Stimulated activated CD4-positive, alpha-beta T cell treated with anti-CD3 and anti-CD28 coated beads, Interleukin-1b, Interleukin-23, amount 100 ng/mL, for 24 hours (primary cell): ENCODE results near the gene RPS17.

Source experiments
- DNase-seq, 4 experiments: peaks; one replicate each; pipeline ENCODE4 v3.0.0-alpha.2; 2020; ENCODE audit warnings: low read depth in 4 of 4, low spot score in 1 of 4

RPS17 gene

GRCh38 chr15:82540055-82540983 is at the start of gene RPS17:
Gene RPS17, minus strand, starts transcription at chr15:82540457. Its CDS starts 29 bp downstream, at chr15:82540428.
- DNase-seq = peak; percentile 95 to 98 (median 96)

GRCh38 chr15:82587805-82588204 is 47.5 kb upstream of the RPS17 start:
- DNase-seq = no peak

- no peak for DNase-seq
Measured at GRCh38 chr15:82585072-82585471, 44.8 kb upstream of the RPS17 start.

DNA sequence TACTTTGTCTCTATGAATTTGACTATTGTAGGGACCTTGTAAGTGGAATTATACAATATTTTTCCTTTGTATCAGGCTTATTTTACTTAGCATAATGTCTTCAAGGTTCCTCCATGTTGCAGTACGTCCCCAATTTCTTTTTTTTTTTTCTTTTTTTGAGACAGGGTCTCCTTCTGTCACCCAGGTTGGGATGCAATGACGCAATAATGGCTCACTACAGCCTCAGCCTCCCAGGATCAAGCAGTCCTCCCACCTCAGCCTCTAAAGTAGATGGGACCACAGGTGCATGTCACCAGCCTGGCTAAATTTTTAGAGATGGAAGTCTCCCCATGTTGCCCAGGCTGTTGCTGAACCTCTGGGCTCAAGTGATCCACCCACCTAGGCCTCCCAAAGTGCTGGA is 40.5 kb upstream of the RPS17 start:
- DNase-seq = no peak

GRCh38 chr15:82575335-82575734 is 35.1 kb upstream of the RPS17 start:
- DNase-seq = no peak

GRCh38 chr15:82572986-82573385 is 32.7 kb upstream of the RPS17 start:
- DNase-seq = no peak

DNA sequence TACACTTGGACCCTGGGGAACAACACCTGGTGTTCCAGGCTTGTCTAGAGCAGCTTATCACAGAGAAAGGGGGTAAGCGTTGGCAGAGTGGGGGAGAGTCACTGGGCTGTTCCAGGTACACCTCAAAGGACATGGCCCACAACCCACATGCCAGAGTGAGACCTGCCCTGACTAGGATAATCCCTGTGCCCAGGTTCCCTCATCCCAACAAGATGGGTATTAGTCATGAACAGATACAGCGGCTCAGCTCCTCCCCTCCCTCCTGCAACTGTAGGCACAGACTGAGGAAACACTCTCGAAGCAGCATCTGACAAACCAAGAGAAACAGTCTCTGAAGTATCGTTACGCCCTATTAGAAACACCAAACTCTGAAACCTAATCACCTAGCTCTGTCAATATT is 32.1 kb upstream of the RPS17 start:
- no peak for DNase-seq

GRCh38 chr15:82571722-82572222 is 31.5 kb upstream of the RPS17 start:
- DNase-seq = no peak

DNA sequence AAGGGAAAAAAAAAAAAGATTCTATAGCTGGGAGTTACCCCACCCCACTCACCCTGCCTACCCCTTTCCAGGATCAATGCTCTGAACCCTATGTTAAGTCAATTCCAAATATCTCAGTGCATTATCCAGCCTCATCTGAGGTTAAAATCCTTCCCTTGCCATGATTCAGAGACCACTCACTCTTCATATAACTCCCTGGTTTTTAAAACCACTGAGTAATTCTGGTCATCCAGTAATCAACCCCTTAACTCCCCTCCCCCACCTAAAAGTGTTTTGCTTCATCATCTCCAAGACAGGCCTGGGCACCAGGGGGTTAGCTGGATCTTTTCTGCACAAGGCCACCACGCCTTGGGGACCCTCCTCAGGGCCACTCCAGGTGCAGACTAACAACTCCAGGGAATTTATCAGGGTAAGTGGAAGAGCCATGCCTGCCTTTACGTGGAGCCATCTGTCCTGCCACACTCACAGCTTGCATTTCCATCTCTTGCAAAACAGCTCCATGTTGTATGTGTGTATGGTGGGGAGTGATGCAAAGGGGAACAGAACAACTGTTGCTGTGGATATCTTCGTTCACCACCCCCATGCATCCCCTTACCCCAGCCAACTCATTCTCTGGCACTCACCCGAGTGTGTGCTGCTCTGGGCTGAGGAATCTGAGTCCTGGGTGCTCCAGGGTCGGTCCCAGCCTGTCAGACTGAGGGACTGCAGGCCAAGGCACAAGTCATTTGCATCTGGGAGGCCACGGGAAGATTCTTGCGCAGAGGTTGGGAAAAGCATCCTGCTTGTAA is 30.7 kb upstream of the RPS17 start:
- DNase-seq = no peak

GRCh38 chr15:82569834-82570233 is 29.6 kb upstream of the RPS17 start:
- no peak for DNase-seq

DNA sequence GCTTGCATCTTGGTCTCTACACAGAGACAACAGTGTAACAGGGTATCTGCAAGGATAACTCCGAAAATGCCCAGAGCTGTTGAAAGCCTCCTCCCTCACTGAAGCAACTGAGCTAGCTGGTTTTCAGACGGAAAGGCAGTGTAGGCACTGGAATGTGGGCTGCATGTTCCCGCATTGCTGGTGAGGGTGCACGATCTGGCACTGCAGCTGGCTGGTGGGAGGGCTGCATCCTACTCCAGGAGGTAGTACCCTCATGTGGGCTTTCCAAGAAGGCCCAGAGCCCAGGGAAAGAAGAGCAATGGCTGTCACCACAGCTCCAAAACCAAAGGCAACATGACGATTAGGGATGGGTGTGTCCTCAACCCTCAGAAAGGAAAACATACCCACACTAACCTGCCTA is 28.7 kb upstream of the RPS17 start:
- DNase-seq = no peak

DNA sequence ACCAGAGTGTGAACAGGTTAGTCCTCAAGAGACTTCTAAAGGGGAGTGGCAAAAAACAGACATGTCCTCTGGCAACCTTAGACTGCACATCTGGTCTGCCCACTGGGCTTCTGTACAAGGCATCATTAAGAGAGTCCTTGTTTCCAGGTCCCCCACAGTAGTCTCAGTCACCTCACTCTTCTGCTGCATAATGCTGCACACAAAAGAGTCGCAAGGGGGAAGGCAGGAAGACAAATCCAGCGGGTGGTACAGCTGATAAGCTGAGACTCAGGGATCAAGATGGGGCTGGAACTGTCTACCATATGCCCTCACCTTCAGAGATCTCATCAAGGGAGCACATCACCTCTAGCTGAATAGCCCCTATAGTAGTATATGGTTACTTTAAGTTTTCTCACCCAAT is 27.4 kb upstream of the RPS17 start:
- DNase-seq = no peak

GRCh38 chr15:82566690-82567089 is 26.4 kb upstream of the RPS17 start:
- no peak for DNase-seq

GRCh38 chr15:82558502-82558901 is 18.2 kb upstream of the RPS17 start:
- no peak for DNase-seq

- no peak for DNase-seq
Measured at GRCh38 chr15:82556315-82557035, 16.2 kb upstream of the RPS17 start.

DNA sequence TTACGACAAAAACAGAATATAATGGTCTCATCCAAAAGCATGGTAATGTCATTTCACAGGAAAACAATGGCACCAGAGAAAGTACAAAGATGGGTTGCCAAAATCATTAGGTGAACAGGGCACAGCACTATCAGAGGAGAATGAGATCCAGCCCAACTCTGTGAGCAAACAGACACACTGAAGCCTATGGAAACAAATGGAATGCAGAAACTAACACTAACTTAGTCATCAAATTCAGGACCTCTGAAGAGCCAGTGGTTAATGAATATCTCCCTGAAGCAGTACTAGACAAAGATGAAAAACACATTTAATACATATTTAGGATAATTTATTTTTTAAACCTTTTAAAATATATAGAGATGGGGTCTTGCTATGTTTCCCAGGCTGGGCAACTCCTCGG is 14.6 kb upstream of the RPS17 start:
- no peak for DNase-seq

GRCh38 chr15:82554351-82554750 is 14.1 kb upstream of the RPS17 start:
- DNase-seq = no peak

DNA sequence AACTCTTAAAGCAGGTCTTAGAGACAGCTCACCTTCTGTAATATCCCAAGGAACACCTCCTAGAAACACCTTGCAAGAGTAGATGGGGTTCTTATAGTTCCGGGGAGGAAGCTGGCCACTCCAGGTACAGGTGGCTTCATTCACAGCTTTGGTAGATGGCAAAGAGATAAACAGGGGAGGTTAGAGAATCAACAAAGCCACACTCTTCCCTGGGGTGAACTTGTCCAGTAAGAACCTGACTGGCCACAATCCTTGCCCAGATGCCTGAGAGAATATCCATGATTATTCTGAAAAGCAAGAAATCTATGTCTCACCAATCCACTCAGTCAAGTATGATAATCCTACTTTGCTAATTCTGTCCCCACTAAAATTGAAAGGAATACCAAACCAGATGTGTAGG is 13.6 kb upstream of the RPS17 start:
- DNase-seq = no peak

GRCh38 chr15:82552861-82553260 is 12.6 kb upstream of the RPS17 start:
- no peak for DNase-seq

GRCh38 chr15:82551646-82552247 is 11.5 kb upstream of the RPS17 start:
- DNase-seq = no peak

DNA sequence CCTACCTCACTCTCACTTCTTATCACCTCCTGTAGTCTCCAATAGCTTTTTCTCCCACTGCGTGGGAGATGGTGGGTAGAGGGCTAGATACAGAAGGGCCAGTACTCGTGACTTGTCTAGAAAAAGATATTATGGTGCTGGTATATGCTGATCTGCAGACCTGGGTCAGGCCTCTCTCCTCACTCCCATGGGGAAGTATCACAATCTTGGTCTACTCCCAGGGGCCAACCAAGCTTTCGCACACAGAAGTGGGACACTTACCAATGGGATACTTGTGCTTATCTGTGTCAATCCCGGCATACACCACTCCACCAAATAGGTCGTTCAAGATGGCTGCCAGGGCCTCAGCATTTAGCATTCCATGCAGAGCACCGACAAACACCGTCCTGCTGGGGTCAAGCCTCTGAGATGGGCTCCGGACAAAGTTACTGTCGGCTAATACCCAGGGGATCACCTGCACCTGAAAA is 9.0 kb upstream of the RPS17 start:
- DNase-seq = no peak
